Stimulated activated CD8-positive, alpha-beta memory T cell treated with anti-CD3 and anti-CD28 coated beads, Interleukin-7, amount 100 ng/mL, for 24 hours (primary cell): ENCODE data around the gene POLR3G.

Source experiments
- DNase-seq: peaks from one replicate; pipeline ENCODE4 v3.0.0-alpha.2; 2020; ENCODE audit warnings: low read depth

POLR3G gene

DNA sequence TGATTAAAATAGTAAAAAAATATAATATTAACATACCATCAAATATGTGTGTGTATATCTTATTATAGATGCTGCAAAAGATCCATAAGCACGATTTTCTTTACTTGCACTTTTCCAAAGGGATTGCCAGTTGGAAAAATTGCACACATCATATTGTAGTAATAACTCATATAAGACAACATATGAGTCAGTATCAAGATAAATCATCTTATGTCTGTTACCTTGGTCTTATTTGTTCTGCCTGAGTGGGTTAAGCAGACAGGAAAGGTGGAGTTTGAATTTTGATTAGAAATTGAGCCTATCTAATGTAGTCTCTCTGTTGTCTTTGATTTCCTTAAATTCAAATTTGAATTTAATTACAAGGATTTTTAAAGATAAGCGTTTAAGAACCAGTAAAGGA, 30.1 kb downstream of the POLR3G start:
- DNase-seq: no peak

DNA sequence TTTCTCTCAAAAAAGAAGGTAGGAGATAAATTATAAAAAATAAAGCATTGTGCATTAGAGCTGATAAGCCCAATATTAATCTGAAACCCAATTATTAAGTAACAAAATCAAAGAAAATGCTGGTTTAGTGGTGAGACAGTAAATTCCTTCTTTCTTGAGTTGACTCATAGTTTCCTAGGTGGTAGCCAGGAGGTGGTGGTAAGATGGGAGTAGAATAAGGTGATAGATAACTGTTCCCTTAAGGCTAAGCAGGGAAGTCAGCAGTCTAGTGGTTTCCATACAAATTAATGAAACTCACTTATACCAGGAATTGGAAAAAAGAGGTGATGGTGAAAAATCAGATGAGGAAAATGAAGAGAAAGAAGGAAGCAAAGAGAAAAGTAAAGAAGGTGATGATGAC, 31.6 kb downstream of the POLR3G start:
- no peak for DNase-seq

DNA sequence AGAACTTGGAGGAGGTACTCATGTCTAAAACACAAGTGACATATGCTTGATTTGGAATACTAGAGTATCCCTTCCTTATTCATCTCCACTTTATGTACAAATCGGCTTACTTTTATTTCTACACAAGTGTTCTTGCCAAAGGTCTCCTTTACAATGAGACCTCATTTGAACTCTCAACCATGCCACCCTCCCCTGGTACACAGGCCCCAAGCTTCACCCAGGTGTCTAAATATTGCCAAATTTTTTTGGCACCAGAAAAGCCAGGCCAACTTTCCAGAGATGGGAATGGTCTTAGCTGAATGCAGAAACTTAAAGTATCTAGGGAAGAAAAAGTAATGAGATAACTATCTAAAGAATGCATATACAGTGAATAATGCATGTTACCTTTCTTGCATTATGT, 35.8 kb downstream of the POLR3G start:
- DNase-seq: no peak

DNA sequence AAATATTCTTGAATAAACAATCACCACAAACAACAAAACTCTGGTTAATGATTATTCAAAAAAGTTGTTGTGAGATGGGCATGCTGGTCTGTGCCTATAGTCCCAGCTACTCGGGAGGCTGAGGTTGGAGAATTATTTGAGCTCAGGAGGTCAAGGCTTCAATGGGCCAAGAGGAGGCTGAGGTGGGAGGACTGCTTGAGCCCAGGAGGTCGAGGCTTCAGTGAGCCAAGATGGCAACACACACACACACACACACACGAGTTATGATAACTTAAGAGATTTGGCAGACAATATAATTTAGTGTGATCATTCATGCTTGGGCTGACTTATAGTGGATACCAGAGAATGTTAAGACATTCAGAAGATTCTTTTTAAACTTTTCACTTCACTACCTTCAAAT, 39.9 kb downstream of the POLR3G start:
- no peak for DNase-seq

DNA sequence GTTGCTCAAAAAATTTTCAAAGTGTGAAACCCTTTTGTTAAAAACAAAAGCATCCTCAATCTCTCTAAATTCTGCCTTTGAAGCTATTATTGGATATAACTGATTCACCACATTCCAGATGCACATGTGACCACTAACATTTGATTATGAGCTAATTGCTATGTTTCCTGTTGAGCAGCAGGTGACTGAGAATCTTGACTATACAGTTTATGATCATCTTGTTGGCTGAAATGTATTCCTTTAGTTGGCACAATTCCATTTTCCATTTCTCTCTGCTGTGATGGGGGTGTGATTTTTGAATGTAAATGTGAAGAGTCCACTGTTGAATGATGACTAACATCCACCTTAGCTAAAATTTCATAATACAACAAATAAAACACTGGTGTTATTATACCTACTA, 44.0 kb downstream of the POLR3G start:
- no peak for DNase-seq

DNA sequence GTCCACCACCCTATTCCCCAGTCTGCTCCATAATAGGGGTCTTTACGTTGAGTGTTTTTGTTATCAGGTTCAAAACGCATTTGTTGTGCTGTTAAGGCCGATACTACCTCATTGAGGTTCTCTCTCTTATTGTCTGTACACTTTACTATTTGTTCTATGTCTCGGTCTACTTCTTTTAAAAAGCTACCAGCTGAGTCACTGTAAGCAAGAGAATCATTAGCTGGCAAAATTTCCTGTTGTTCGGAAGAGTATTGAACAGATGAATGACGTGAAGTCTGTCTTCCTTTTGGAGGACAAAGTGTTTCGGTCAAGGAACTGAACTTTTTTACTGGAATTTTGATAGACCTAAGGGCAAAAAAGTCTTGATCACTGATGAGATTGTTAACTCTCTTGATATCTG, 44.4 kb downstream of the POLR3G start:
- no peak for DNase-seq

DNA sequence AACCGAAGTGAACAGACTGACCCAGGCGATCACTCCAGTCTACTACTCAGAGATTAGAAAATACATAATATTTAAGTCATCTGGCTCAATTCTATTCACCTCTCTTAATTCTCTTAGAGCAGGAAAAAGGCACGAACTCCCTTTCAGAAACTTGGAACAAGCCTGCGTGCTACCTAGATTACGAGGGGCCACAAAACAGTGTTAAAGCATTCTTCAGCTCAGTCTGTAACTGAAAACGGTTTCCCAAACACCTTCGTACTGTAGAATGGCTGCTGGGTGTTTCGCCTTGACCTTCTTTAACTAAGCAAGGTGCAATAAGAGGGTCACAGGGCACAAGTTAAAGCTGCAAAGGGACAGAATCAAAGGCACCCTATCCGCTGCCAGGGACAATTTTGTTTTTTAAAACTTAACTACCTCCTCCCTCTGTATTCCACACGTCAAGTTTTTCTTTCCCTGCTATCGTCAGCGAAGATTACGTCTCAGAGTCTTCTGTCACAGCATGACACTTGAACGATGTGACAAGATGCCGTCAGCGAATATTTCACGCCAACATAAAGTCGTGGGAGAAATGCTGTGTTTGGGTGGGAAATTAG, 54.0 kb downstream of the POLR3G start:
- DNase-seq: no peak

DNA sequence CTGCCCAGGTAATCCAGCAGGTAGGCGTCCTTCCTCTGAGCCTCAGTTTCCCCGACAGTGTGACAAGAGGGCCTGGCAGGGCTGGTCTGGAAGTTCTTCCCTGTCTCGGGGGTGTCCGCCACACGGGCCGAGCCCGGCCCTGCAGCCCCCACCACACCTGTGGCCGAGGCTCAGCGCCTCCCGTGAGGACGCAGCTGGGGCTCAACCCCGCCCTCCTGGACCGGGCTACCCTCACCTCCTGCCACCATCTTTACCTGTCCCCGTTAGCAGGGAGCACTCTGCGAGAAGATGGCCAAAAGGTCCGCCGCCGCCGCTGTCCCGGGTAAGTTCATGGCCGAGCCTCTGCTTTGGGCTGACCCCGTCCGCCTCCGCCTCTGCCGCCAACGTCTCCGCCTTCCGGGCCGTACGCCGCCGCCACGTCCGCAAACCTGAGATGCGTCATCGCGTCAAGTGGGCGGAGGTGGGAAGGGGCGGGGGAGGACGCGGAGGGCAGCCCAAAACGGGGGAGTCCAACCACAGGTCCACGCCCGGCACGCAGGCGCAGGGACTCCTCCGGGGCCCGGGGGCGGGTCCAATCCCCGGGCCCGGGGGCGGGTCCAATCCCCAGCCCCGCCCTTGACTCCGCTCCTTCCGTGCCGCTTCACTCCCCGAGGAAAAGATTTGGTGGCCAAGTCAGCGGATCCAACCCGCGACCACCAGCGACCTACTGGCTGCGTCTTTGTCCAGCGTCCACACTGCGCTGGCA, 54.7 kb downstream of the POLR3G start, which contains the start of gene LYSMD3:
TSS of gene LYSMD3 (minus strand) at position 391 of the 745 bp plus-strand sequence. CDS start 4,295 bp downstream, outside the sequence.
- peak; percentile 95 for DNase-seq

DNA sequence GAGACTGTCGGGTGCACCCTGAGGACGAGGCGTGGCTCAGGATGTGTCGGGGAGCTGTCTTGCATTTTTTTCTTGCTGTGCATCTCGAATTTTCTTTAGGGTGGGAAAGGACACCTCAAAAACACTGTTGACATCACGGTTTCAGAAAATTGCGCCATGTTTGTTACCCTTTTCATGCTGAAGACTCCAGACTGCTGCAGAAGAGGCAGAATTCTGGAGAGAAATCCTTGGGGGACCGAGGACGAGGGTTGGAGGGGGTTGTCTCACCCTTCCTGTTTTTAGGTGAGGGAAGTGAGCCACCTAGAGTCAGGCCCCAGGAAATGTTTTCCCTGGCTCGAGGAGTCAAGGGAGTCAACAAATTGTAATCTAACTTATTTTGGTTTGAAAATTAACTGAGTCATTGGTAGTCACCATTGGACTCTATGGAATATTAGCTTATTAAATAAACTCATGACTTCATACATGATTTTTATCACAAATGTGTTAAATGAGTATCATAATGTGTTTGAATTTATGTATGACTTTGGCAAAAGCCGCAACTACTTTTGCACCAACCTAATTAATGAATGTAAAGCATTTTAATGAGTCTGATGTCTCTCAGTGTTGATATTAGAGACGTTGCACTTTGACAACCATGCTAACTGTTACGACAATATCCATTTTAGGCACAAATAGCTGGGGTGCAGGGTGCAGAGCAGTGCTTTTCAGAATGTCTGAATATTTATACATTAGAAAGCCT, 55.4 kb downstream of the POLR3G start:
- peak; percentile 24 for DNase-seq

DNA sequence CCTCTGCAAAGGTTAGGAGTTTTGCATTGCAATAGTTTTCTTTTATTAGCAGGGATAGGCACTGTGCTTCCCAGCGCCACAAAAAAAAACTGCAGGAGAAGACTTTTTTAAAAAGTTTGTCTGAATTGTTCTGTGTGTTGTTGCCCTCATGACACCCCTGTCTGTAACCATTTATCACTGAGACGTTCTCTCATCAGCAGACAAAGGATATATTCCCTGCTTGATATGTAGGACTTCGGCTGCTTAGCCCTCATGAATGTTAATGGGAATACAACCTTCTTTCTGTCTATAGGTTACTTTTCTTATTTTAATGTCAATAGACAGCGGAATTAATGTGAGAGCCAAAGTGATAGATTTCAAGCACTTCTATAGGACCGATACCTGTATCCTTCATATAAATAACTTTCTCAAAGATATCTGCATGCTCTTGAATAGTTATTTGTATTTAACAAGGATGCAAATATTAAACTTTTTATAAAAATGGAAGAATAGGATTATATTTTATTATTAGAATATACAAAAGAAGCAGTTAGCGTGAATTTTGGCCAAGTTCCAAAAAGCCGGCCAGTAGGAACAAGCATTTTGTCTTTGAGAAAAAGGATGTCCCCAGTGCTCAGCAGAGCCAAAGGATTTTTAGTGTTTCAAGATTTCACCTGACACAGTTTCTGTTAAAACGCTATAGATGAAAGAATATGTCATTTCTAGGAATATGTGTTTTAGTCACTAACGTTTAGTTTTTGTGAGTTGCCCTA, 56.2 kb downstream of the POLR3G start:
- DNase-seq: no peak

DNA sequence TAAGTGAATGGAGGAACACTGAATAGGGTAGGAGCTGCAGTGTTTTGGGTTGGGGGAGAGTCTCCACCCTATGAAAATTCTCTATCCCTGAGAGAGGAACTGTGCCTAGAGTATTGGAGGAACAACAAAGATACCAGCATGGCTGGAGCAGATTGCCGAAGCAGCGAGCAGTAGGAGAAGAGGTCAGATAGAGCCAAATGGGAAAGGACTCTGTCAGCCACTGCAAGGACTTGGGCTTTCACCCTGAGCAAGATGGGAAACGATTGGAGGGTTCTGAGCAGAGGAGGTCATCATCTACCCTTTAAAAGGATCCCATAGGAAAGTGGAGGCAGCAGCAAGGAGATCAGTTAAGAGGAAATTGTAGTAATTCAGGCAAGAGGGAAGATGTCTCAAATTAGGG, 59.1 kb downstream of the POLR3G start:
- DNase-seq: no peak

DNA sequence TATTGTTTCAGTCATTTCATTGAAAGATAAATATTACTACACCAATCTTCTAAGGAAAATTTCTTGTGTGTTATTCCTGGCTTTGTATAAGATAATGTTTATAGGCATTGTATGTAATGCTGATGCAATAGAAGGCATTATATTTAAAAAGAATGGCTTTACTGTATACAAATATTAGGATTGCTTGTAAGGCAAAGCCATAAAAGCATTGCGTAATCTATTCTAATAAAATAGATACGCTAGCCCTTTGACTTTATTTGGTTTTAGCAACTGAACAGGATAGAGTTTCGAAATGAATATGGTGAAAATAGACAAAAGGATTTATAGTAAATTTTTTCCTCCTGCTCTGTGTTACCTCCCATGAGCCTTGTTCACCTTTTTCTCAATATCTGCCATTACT, 60.3 kb downstream of the POLR3G start:
- DNase-seq: no peak

DNA sequence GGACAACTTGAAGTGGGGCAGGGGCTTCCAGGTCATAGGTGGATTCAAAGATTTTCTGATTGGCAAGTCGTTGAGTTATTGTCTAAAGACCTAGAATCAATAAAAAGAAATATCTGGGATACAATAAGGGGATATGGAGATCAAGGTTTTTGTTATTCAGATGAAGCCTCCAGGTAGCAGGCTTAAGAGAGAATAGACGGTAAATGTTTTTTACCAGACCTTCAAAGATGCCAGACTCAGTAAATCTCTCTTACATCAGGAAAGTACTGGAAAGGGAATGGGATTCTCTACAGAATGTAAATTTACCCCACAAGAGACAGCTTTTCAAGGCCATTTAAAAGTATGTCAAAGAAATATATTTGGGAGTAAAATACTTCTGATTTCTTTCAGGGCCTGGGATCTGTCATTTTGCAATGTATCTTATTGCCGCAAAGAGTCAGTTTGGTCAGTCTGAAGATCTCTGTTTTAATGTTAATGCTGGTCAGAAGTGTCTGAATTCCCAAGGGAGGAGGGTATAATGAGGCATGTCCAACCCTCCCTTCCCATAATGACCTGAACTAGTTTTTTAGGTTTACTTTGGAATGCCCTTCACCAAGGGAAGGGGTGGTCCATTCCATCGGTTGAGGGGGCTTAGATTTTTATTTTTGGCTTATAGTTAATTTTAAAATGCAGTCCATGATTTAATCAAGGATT, 68.3 kb downstream of the POLR3G start:
- no peak for DNase-seq

DNA sequence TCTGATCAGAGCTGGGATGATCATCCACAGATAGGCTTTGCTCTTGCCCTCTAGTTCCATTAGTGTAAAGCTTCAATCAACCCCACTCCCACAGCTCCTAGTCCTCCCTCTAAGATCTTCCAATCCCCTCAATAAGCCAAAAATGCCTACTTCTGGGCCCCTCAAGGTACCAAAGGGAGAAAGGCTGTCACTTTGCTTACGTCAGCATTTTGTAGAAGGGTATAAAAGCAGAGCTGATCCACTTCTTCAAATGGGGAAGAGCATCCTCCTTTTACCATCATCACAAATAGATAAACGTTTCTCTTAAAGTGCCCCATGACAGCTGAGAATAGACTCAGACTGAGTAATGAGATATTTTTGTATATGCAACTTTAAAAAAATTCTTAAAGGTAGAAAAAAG, 70.8 kb downstream of the POLR3G start:
- DNase-seq: no peak

DNA sequence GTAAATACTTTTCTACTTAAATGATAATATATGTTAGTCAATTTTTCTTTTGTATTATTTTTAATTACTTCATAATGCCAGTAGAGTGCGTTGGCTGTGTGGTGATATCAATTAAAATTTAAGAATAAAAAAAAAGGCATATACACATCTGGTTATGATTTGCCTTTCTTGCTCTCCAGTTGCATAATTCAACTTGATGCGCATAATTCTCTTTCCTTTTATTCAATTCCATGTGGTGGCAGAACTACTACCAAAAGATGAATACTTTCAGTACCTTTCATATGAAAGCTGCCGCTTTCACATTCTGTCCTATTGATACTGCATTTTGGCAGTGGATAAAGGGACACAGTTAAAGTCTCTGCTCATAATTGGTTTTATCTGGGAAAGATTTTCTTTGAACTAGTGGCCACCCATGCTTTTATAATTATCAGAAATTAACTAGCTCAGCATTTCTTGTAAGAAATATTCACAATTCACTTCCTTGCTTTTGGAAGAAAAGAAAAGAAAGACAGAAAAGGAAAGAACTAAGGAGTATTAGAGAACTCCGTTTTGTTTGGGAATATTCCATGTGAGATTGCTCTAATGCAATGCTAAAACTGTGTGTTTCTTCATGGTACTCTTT, 71.7 kb downstream of the POLR3G start:
- no peak for DNase-seq

DNA sequence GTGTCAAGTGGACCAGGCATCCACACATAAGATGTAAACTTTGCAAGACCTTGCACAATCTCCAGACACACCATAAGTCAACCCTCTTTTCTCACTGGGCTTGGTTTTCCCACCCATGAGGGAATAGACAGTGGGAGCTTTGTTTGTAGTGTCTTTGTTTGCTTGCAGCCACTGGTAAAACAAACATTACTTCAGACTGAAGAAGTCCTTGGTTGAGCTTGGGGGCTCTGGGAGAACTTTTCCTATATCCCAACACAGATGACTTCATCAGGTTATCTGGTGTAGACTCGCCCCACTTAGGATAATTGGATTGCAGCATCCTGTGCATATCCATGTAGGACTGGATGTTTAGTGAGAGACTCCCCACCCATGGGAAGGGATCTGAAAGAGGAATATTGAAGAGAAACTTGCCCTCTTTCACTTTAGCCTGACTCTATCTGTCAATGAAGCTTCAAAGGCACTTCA, 72.4 kb downstream of the POLR3G start:
- DNase-seq: no peak

DNA sequence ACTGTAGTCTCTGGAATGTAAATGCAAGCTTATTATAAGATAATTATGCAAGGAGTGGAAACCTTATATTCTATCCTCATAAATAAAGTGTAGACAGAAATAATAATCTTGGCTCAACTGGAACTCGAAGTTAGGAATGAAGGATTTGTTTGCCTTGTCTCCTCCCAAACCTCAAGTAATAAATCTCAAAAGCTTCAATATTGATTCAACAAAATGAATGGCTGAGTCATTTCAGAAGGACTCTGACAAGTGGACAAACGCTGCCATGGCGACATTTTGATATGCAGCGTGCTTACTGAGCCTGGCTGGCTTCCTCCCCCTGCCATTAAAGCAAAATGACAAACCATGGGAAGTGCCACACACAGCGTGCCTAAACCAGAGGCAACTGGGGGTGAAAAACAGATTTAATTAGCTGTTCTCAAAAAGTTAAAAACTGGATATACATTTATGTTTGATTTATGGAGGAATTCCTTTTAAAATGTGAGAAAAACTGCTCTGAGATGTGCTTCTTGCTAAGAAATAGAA, 73.5 kb downstream of the POLR3G start:
- no peak for DNase-seq

DNA sequence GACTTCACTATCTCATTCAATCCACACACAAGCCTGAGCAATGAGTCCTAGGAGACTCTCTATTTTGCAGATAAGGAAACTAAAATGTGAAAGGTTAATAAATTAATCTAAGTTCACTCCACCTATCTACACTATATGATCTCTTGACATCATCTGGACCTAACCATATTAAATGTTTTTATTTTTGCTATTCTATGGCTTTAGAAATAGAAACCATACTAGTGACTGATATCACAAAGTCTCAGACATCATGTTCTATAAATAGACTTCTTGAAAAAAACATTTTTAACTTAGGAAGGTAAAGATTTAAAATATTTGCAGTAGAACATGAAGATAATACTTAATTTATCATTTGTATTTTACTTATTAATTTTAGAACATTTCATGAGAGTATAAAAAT, 74.6 kb downstream of the POLR3G start:
- DNase-seq: no peak

DNA sequence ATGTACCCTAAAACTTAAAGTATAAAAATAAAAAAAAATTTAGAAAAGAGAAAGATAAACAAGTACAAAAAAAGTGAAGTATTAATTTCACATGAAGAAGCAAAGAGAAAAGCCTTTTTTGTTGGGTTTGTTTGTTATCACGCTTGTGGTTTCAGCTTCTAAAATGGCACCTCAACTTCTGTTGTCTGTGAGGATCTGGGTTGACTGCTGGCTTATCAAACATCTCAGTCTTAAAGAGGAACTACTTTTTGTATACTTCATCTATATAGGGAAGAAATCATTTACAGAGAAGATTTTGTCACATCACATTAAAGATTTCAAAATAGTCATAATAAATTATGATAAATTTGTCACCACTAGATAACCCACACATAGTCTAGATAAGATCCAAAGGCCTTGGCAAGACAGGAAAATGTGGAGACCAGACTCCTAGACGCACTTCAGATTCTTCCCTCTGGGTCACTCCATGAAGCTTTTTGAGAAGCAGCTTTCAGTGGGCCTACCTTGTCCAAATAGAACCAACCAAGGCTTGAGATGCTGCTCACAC, 75.1 kb downstream of the POLR3G start:
- DNase-seq: no peak

DNA sequence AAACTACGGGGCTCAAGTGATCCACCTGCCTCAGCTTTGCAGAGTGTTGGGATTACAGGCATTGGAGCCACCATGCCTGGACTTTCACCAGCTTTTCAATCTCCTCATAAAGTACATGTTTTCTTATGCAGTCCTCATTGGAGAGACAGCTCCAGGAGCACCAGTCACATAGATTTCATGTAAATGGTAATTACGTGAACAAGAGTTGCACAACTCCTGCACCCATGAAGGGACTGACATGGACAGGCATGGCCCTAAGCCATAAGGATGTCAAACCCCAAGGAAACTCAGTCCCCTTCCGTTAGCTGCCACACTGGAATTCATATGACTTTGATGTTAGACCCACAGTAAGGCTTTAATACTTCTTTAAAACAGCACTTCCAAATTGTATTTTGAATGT, 76.3 kb downstream of the POLR3G start:
- no peak for DNase-seq

DNA sequence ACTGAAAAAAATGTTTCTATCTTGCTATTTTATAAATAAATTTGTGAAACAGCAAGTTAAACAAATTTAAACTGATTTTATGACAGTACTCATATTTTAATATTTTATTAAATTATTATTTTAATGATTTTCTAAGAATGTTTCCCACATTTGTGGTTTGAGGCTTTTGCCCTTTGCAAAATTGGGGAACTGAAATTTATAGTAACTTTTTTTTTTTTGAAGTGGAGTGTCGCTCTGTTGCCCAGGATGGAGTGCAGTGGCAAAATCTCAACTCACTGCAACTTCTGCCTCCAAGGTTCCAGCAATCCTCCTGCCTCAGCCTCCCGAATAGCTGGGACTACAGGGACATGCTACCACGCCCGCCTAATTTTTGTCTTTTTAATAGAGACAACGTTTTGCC, 76.7 kb downstream of the POLR3G start:
- DNase-seq: no peak
